Neural cell (in vitro differentiated cells): ENCODE data around the gene TREML1.

Experiments used
- EZH2 ChIP-seq: fragments of 200-600, 300-800 bp; shearing (Covaris generic), sonication (generic); IDR thresholded peaks from 2 replicates; pipeline ENCODE4 v1.6.1; 2014; ENCODE audit warnings: antibody characterized with exemption, low read length, borderline replicate concordance, mild to moderate bottlenecking; ENCODE audit not compliant: insufficient read depth, poor library complexity, severe bottlenecking
- POLR2AphosphoS5 ChIP-seq: IDR thresholded peaks from 2 replicates; pipeline ENCODE4 v1.6.1; 2012
- REST ChIP-seq: IDR thresholded peaks from 2 replicates; pipeline ENCODE4 v1.6.1; 2012; ENCODE audit warnings: borderline replicate concordance
- SMC3 ChIP-seq: fragments of 450-650 bp; conservative IDR thresholded peaks from 2 replicates; pipeline ENCODE4 v1.6.1; 2014; ENCODE audit warnings: antibody characterized with exemption, mild to moderate bottlenecking, moderate library complexity; ENCODE audit not compliant: poor library complexity
- TF ChIP-seq, protein P1 (sequence below): fragments of 450-650 bp; IDR thresholded peaks from 2 replicates; pipeline ENCODE4 v1.5.1; 2014; ENCODE audit warnings: antibody characterized with exemption, mild to moderate bottlenecking, moderate library complexity; ENCODE audit not compliant: poor library complexity, severe bottlenecking

DNA sequence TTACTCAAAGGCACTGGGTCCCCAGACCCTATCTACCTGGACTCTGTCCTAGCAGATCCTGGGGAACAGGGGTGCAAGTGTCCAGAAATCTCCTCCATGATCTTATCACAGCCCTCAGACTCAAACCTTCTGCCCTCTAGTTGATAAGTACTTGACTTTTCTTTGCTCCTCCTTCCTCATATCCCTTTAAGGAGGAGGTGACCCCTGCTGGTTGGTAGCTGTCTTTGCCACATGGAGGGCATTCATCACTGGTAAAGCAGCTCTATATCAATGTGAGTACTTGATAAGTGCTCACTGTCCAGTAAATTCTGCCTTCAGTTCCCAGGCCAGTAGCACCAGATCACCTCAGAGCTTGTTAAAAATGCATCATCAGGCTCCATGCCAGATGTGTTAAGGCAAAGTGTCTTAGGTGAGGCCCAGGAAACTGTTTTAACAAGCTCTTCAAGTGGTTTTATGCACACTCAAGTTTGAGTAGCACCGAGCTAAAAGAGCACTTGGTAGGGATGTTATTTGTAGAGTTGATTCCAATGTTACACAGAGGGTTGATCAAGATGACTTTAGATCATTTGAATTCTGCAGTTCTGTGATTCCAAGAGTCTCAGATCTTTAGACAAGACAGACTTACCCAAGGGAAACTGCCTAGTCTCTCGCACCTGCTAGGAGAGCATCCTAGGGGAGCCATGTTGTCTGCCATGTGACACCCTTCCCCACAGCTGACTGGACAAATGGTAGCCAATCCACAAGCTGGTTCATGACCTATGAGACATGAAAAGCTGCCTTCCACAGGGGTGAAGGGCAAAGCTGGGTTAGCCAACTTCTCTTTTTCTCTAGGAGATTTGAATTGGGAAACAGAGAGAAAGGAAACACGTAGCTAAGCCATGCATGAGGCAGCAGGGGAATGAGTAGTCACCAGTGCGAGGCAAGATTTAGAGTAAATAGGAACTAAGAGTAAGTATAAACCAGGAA, 28.2 kb upstream of the TREML1 start:
- no peak for TF ChIP-seq SMC3
- TF ChIP-seq, protein P1, sequence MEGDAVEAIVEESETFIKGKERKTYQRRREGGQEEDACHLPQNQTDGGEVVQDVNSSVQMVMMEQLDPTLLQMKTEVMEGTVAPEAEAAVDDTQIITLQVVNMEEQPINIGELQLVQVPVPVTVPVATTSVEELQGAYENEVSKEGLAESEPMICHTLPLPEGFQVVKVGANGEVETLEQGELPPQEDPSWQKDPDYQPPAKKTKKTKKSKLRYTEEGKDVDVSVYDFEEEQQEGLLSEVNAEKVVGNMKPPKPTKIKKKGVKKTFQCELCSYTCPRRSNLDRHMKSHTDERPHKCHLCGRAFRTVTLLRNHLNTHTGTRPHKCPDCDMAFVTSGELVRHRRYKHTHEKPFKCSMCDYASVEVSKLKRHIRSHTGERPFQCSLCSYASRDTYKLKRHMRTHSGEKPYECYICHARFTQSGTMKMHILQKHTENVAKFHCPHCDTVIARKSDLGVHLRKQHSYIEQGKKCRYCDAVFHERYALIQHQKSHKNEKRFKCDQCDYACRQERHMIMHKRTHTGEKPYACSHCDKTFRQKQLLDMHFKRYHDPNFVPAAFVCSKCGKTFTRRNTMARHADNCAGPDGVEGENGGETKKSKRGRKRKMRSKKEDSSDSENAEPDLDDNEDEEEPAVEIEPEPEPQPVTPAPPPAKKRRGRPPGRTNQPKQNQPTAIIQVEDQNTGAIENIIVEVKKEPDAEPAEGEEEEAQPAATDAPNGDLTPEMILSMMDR, result no peak
- no peak for TF ChIP-seq POLR2AphosphoS5
- TF ChIP-seq EZH2, result no peak
- no peak for TF ChIP-seq REST
